KMS-11 (cell line): ENCODE measurements around the gene HSD17B14.

Experiments
- H2AFZ ChIP-seq: fragments of 200-600 bp; sonication (generic); 2 replicates; pipeline ENCODE4 v1.6.1; 2016; ENCODE audit warnings: antibody characterized with exemption, mixed run types, low read depth
- H3K27ac ChIP-seq: fragments of 200-600 bp; sonication (generic); 2 replicates; pipeline ENCODE4 v1.6.1; 2016; ENCODE audit warnings: mild to moderate bottlenecking, mixed run types
- H3K27me3 ChIP-seq: fragments of 200-600 bp; sonication (generic); 2 replicates; pipeline ENCODE4 v1.6.1; 2017; ENCODE audit warnings: mild to moderate bottlenecking, low read depth, mixed run types, moderate library complexity; ENCODE audit not compliant: insufficient read depth
- H3K36me3 ChIP-seq: fragments of 200-600 bp; sonication (generic); 2 replicates; pipeline ENCODE4 v1.6.1; 2017; ENCODE audit warnings: mild to moderate bottlenecking, mixed run types; ENCODE audit not compliant: insufficient read depth
- H3K4me1 ChIP-seq: fragments of 200-600 bp; sonication (generic); 2 replicates; pipeline ENCODE4 v1.6.1; 2016; ENCODE audit warnings: mild to moderate bottlenecking, low read depth, mixed run types; ENCODE audit not compliant: poor library complexity, severe bottlenecking
- H3K4me2 ChIP-seq: fragments of 200-600 bp; sonication (generic); 2 replicates; pipeline ENCODE4 v1.7.0; 2016; ENCODE audit warnings: mild to moderate bottlenecking, mixed run types
- H3K4me3 ChIP-seq: fragments of 200-600 bp; sonication (generic); IDR thresholded peaks from 2 replicates; pipeline ENCODE4 v1.6.1; 2017; ENCODE audit warnings: low read depth, low read length, mixed read lengths; ENCODE audit not compliant: insufficient read depth
- H3K79me2 ChIP-seq: fragments of 200-600 bp; sonication (generic); 2 replicates; pipeline ENCODE4 v1.6.1; 2016; ENCODE audit warnings: low read depth, mixed run types; ENCODE audit not compliant: insufficient read depth
- H3K9ac ChIP-seq: fragments of 200-600 bp; sonication (generic); 2 replicates; pipeline ENCODE4 v1.6.1; 2016; ENCODE audit warnings: mild to moderate bottlenecking, mixed run types
- H4K20me1 ChIP-seq: fragments of 200-600 bp; sonication (generic); 2 replicates; pipeline ENCODE4 v1.6.1; 2016; ENCODE audit warnings: mild to moderate bottlenecking, mixed run types; ENCODE audit not compliant: insufficient read depth
- TF ChIP-seq, protein P1 (sequence below): fragments of 200-600 bp; sonication (generic); conservative IDR thresholded peaks from 2 replicates; pipeline ENCODE4 v1.6.1; 2017; ENCODE audit warnings: low read depth, mild to moderate bottlenecking, antibody characterized with exemption, low read length, moderate library complexity, mixed read lengths

The HSD17B14 gene

DNA sequence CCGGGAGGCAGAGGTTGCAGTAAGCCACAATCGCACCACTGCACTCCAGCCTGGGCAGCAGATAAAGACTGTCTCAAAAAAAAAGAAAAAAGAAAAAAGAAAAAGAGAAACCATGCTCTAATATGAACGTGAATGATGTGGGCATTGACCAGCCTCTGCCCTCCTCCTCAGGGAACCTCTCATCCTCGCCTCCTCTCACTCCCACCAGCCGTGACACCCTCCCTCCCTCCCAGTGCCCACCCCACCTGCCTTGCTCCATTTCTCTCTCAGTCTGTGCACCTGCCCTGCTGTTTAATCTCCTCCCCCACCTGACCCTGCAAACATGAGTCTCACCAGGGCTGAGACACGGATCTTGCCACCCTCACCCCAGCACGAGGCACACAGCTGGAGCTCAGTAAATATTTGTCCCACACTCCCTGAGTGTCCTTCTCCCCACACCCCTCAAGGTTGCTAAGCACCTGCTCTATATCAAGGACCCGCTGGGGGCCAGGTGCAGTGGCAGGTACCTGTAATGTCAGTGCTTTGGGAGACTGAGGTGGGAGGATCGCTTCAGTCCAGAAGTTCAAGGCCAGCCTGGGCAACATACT, 18.0 kb downstream of the HSD17B14 start:
- H2AFZ ChIP-seq: no peak overlapping the region
- no peaks in the 10 kb centered on the region for H3K36me3 ChIP-seq
- no peaks in the 10 kb centered on the region for H3K79me2 ChIP-seq
- H3K27me3 ChIP-seq: no peaks in the 10 kb centered on the region
- peaks cover 54% of the 10 kb centered on the region for H3K4me1 ChIP-seq
- no peak overlapping the region for H3K9ac ChIP-seq
- H3K27ac ChIP-seq: peak overlapping the region; percentile 3; the same call in 1 of the 2 replicates
- TF ChIP-seq, protein P1, sequence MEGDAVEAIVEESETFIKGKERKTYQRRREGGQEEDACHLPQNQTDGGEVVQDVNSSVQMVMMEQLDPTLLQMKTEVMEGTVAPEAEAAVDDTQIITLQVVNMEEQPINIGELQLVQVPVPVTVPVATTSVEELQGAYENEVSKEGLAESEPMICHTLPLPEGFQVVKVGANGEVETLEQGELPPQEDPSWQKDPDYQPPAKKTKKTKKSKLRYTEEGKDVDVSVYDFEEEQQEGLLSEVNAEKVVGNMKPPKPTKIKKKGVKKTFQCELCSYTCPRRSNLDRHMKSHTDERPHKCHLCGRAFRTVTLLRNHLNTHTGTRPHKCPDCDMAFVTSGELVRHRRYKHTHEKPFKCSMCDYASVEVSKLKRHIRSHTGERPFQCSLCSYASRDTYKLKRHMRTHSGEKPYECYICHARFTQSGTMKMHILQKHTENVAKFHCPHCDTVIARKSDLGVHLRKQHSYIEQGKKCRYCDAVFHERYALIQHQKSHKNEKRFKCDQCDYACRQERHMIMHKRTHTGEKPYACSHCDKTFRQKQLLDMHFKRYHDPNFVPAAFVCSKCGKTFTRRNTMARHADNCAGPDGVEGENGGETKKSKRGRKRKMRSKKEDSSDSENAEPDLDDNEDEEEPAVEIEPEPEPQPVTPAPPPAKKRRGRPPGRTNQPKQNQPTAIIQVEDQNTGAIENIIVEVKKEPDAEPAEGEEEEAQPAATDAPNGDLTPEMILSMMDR: no peak
- no peaks in the 10 kb centered on the region for H4K20me1 ChIP-seq
- H3K4me2 ChIP-seq: no peak overlapping the region
- H3K4me3 ChIP-seq: no peak overlapping the region

DNA sequence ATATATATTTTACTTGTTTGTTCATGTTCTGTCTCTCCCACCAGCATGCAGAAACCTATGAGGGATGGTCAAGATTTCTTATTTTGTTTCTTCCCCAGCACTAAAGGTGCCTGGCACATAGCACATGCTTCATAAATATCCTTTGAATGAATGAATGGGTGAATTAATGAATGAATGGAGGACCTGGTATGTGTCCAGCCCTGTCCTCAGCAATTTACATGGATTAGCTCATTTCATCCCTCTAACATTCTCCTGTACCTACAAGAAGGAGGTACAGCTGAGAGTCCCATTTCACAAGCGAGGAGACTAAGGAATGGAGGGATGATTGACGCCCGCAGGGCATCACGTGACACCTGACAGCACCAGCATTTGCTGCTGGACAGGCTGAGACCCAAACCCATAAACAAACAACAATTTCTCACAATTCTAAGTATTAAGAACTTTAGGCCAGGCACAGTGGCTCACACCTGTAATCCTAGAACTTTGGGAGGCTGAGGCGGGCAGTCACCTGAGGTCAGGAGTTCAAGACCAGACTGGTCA, 18.6 kb downstream of the HSD17B14 start:
- H4K20me1 ChIP-seq: no peaks in the 10 kb centered on the region
- TF ChIP-seq, protein P1: no peak
- no peak overlapping the region for H3K4me2 ChIP-seq
- H3K27ac ChIP-seq: peak overlapping the region; percentile 3; the same call in 1 of the 2 replicates
- no peak overlapping the region for H3K9ac ChIP-seq
- H3K4me3 ChIP-seq: no peak overlapping the region
- no peak overlapping the region for H2AFZ ChIP-seq
- no peaks in the 10 kb centered on the region for H3K36me3 ChIP-seq
- H3K27me3 ChIP-seq: no peaks in the 10 kb centered on the region
- H3K4me1 ChIP-seq: peaks cover 61% of the 10 kb centered on the region
- no peaks in the 10 kb centered on the region for H3K79me2 ChIP-seq

DNA sequence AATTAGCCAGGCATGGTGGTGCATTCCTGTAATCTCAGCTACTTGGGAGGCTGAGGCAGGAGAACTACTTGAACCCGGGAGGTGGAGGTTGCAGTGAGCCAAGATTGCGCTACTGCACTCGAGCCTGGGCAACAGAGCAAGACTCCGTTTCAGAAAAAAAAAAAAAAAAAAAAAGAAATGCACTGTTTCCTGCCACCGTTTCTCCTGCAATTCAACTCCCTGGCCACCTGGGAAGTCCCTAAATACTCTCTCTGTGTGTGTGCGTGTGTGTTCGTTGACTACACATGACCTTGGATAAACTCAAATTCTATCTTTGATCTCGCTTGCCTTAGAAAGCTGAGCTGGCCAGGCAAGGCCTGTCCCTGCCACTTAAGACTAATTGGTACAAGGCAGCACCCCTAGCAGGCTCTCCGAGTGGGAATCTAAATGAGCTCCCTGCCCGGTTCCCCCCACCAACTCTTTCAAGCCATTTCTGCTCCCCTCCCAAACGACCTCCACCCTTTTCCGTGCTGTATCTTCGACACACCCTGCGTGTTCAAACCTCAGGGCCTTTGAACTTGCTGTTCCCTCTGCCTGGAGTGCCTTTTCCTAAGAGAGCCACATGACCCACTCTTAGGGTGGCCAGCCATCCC, 20.3 kb downstream of the HSD17B14 start:
- H3K27me3 ChIP-seq: no peaks in the 10 kb centered on the region
- peak overlapping the region; percentile 53 for H3K4me2 ChIP-seq
- H3K4me1 ChIP-seq: peaks cover 74% of the 10 kb centered on the region
- H3K4me3 ChIP-seq: no peak overlapping the region
- H3K27ac ChIP-seq: peak overlapping the region; percentile 96
- peak overlapping the region; percentile 63 for H3K9ac ChIP-seq
- H3K79me2 ChIP-seq: no peaks in the 10 kb centered on the region
- H3K36me3 ChIP-seq: no peaks in the 10 kb centered on the region
- TF ChIP-seq, protein P1: no peak
- H2AFZ ChIP-seq: peak overlapping the region; percentile 64
- no peaks in the 10 kb centered on the region for H4K20me1 ChIP-seq

DNA sequence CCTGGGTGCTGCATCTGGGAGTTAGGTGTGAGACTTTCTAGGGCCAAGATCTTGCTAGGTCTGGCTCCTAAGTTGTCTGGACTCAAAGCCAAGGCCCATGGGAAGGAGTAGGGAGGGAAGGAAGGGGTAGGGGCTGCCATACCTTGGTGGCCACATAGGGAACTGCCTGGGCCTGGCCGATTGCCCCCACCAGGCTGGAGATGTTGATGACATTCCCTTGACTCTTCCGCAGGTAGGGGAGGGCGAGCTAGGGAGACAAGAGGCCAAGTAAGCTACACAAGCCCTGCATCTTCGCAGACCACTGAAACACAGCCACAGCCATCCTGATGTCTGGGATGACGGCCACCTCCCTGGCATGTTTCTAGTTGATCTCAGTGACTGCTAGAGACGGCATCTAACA, 21.4 kb downstream of the HSD17B14 start:
- Histone ChIP-seq H2AFZ (no peak overlapping the region), H3K4me1 (peaks cover 78% of the 10 kb centered on the region), H3K27ac (peak overlapping the region; percentile 96; the same call in 1 of the 2 replicates), H4K20me1 (no peaks in the 10 kb centered on the region), H3K79me2 (peaks cover 8% of the 10 kb centered on the region), H3K4me3 (no peak overlapping the region), H3K36me3 (no peaks in the 10 kb centered on the region), H3K4me2 (no peak overlapping the region; the same call in 1 of the 2 replicates), H3K9ac (peak overlapping the region; percentile 63; the same call in 1 of the 2 replicates), H3K27me3 (no peaks in the 10 kb centered on the region)
- TF ChIP-seq, protein P1: no peak
